GM23338 (cell line): ENCODE results near the gene NADK. TPM values are rescaled to one million over a fixed set of nuclear protein-coding genes. Genes with fewer than 3 reads are reported as not detected.

Experiments
- ATAC-seq: fragments of 200-7000 bp; cut with Tn5 transposase; 3 replicates; pipeline ENCODE4 v1.9.1; 2020
- DNase-seq: peaks from one replicate; pipeline ENCODE4 v3.0.0-alpha.2; 2015; ENCODE audit warnings: low spot score
- H2AFZ ChIP-seq: fragments of 200-600 bp; sonication (generic); 2 replicates; pipeline ENCODE4 v1.8.0; 2016; ENCODE audit warnings: antibody characterized with exemption, mild to moderate bottlenecking, moderate library complexity
- H3F3A ChIP-seq: fragments of 200-600 bp; sonication (generic); replicated peaks from 2 replicates; pipeline ENCODE4 v1.8.0; 2017; ENCODE audit warnings: antibody characterized with exemption, mixed run types, low read depth
- H3K27ac ChIP-seq: fragments of 200-600 bp; sonication (generic); 2 replicates; pipeline ENCODE4 v1.6.1; 2016; ENCODE audit warnings: low read depth
- H3K27me3 ChIP-seq: fragments of 200-600 bp; sonication (generic); 2 replicates; pipeline ENCODE4 v1.8.0; 2016; ENCODE audit warnings: mild to moderate bottlenecking, mixed run types, moderate library complexity; ENCODE audit not compliant: insufficient read depth
- H3K36me3 ChIP-seq: fragments of 200-600 bp; sonication (generic); 2 replicates; pipeline ENCODE4 v1.8.0; 2016; ENCODE audit warnings: mild to moderate bottlenecking; ENCODE audit not compliant: insufficient read depth
- H3K4me1 ChIP-seq: fragments of 200-600 bp; sonication (generic); 2 replicates; pipeline ENCODE4 v1.8.0; 2016; ENCODE audit warnings: mild to moderate bottlenecking, moderate library complexity; ENCODE audit not compliant: insufficient read depth
- H3K4me2 ChIP-seq: fragments of 200-600 bp; sonication (generic); 2 replicates; pipeline ENCODE4 v1.7.1; 2017; ENCODE audit warnings: mixed run types
- H3K4me3 ChIP-seq: fragments of 200-600 bp; sonication (generic); 2 replicates; pipeline ENCODE4 v1.6.1; 2016; ENCODE audit warnings: mixed run types
- H3K79me2 ChIP-seq: fragments of 200-600 bp; sonication (generic); replicated peaks from 2 replicates; pipeline ENCODE4 v1.8.0; 2017; ENCODE audit warnings: mild to moderate bottlenecking; ENCODE audit not compliant: insufficient read depth
- H3K9me2 ChIP-seq: fragments of 200-600 bp; sonication (generic); 2 replicates; pipeline ENCODE4 v1.8.0; 2017; ENCODE audit not compliant: insufficient read depth
- H4K20me1 ChIP-seq: fragments of 200-600 bp; sonication (generic); replicated peaks from 2 replicates; pipeline ENCODE4 v1.8.0; 2017; ENCODE audit warnings: mild to moderate bottlenecking; ENCODE audit not compliant: insufficient read depth
- H3K27ac Mint-ChIP-seq: 2 replicates; pipeline ENCODE4 v1.8.0; 2020; ENCODE audit warnings: inconsistent platforms, mild to moderate bottlenecking, moderate library complexity, mixed read lengths
- H3K27me3 Mint-ChIP-seq: 3 replicates; pipeline ENCODE4 v1.8.0; 2022; ENCODE audit warnings: low read depth, mild to moderate bottlenecking, moderate library complexity, mixed read lengths, inconsistent platforms; ENCODE audit not compliant: insufficient read depth, poor library complexity
- H3K36me3 Mint-ChIP-seq: 3 replicates; pipeline ENCODE4 v1.8.0; 2021; ENCODE audit warnings: low read depth, mild to moderate bottlenecking, inconsistent platforms, moderate library complexity, mixed read lengths
- H3K4me1 Mint-ChIP-seq: 3 replicates; pipeline ENCODE4 v1.8.0; 2020; ENCODE audit warnings: mild to moderate bottlenecking, inconsistent platforms, mixed read lengths
- H3K4me3 Mint-ChIP-seq: 3 replicates; pipeline ENCODE4 v1.8.0; 2021; ENCODE audit warnings: moderate library complexity, mild to moderate bottlenecking, inconsistent platforms, mixed read lengths
- H3K9me3 Mint-ChIP-seq: 3 replicates; pipeline ENCODE4 v1.8.0; 2020; ENCODE audit warnings: moderate library complexity, mild to moderate bottlenecking, inconsistent platforms, mixed read lengths
- CREB1 ChIP-seq: fragments of 250-450 bp; sonication (Bioruptor Pico); IDR thresholded peaks from 2 replicates; pipeline ENCODE4 v1.5.0; 2020; ENCODE audit warnings: low read depth, mild to moderate bottlenecking, moderate library complexity
- CTCF ChIP-seq, 2 experiments: fragments of 200-600 bp in 1 of 2; sonication (generic) in 1 of 2; conservative IDR thresholded peaks; 2 replicates each; pipeline versions ENCODE4 v1.5.1 to v1.6.1; 2016 to 2017; ENCODE audit warnings: antibody characterized with exemption in 2 of 2, low read depth in 2 of 2, mild to moderate bottlenecking in 2 of 2, moderate library complexity in 1 of 2
- ETS1 ChIP-seq: IDR thresholded peaks from 2 replicates; pipeline ENCODE4 v1.6.1; 2016; ENCODE audit warnings: antibody characterized with exemption
- EZH2 ChIP-seq: fragments of 200-600 bp; sonication (generic); IDR thresholded peaks from one replicate; pipeline ENCODE4 v1.8.0; 2017; ENCODE audit warnings: antibody characterized with exemption, mild to moderate bottlenecking, low read depth; ENCODE audit not compliant: unreplicated experiment
- EZH2phosphoT487 ChIP-seq: fragments of 200-600 bp; sonication (generic); IDR thresholded peaks from one replicate; pipeline ENCODE4 v1.8.1; 2018; ENCODE audit warnings: antibody characterized with exemption; ENCODE audit not compliant: unreplicated experiment
- JUNB ChIP-seq: IDR thresholded peaks from one replicate; pipeline ENCODE4 v1.6.1; 2016; ENCODE audit warnings: antibody characterized with exemption; ENCODE audit not compliant: unreplicated experiment
- NANOG ChIP-seq: IDR thresholded peaks from 2 replicates; pipeline ENCODE4 v1.6.1; 2016; ENCODE audit warnings: antibody characterized with exemption, borderline replicate concordance
- POLR2AphosphoS5 ChIP-seq: IDR thresholded peaks from 2 replicates; pipeline ENCODE4 v1.6.1; 2016; ENCODE audit warnings: antibody characterized with exemption, low read depth
- REST ChIP-seq: IDR thresholded peaks from one replicate; pipeline ENCODE4 v1.6.1; 2018; ENCODE audit warnings: antibody characterized with exemption; ENCODE audit not compliant: unreplicated experiment
- STAT1 ChIP-seq: IDR thresholded peaks from one replicate; pipeline ENCODE4 v1.6.1; 2016; ENCODE audit warnings: antibody characterized with exemption; ENCODE audit not compliant: unreplicated experiment
- ZNF114 ChIP-seq: fragments of 250-450 bp; sonication (Bioruptor Pico); IDR thresholded peaks from 2 replicates; pipeline ENCODE4 v1.5.0; 2020; ENCODE audit warnings: mild to moderate bottlenecking, moderate library complexity
- ZNF331 ChIP-seq: fragments of 250-450 bp; sonication (Bioruptor Pico); IDR thresholded peaks from 2 replicates; pipeline ENCODE4 v1.5.0; 2020; ENCODE audit warnings: low read depth, mild to moderate bottlenecking, moderate library complexity
- polyA plus RNA-seq: library from polyadenylated mRNA; unstranded; fragments of >200 nt; fragmentation: Nextera tagmentation; extraction: Ambion mirVana; gene quantifications from 2 replicates; pipeline ENCODE4 v1.2.1, GENCODE V29; 2016
- total RNA-seq: library from RNA; depleted of rRNA; stranded (reverse); fragments of >200 nt; shearing (Covaris generic); gene quantifications from 2 replicates; pipeline ENCODE4 v1.2.3, GENCODE V29; 2014
- TF ChIP-seq, protein P1 (sequence below): fragments of 250-450 bp; sonication (Bioruptor Pico); IDR thresholded peaks from 2 replicates; pipeline ENCODE4 v1.5.0; 2020; ENCODE audit warnings: mild to moderate bottlenecking, moderate library complexity

Gene NADK
- total and polyA plus RNA-seq, 2 experiments from 2014 or later: 45.3 to 73.2 TPM

DNA sequence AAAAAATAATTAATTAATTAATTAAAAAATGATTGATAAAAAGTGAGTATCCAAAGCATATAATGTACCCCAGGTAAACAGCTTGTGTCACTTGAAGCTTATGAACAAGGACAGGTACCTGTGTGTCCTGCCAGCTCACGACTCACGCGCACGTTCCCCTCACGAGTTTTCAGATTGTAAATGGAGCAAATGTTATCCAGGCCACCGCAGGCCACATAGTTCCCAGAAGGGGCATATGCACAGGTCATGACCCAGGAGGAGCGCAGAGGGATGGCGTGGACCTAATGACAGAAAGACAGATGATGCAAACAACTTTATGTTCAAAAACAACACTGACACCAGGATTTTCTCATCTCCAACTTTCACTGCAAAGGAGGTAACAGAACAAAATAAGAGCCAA lies 26.0 kb upstream of the NADK start:
- H3K4me3 Mint-ChIP-seq: no peak overlapping the region
- no peak overlapping the region for H3K27ac Mint-ChIP-seq
- peaks cover 45% of the 10 kb centered on the region for H3K36me3 ChIP-seq

More for the DNA sequence above, 26.0 kb upstream of the NADK start:
- Mint-ChIP-seq H3K36me3 (peaks cover 62% of the 10 kb centered on the region), H3K4me1 (no peaks in the 10 kb centered on the region), H3K9me3 (no peaks in the 10 kb centered on the region), H3K27me3 (peaks cover 6% of the 10 kb centered on the region)
- Histone ChIP-seq H3K4me3 (no peak overlapping the region), H2AFZ (no peak overlapping the region), H3F3A (peaks cover 36% of the 10 kb centered on the region), H3K4me2 (no peak overlapping the region), H3K4me1 (no peaks in the 10 kb centered on the region), H3K79me2 (peaks cover 66% of the 10 kb centered on the region), H3K27ac (no peak overlapping the region), H4K20me1 (peaks cover 24% of the 10 kb centered on the region), H3K9me2 (no peaks in the 10 kb centered on the region), H3K27me3 (no peaks in the 10 kb centered on the region)
- DNase-seq (no peak), ATAC-seq (no peak)
- TF ChIP-seq ETS1 (no peak), REST (no peak), ZNF114 (CRISPR knock-in tag) (no peak), CTCF (conservative IDR thresholded peaks at IDR 0.05; ENCODE audit: low read depth in 2 of 2) (no peak), STAT1 (no peak), ZNF331 (CRISPR knock-in tag) (no peak), EZH2 (no peak), JUNB (no peak), NANOG (no peak), CREB1 (CRISPR knock-in tag) (no peak), EZH2phosphoT487 (no peak), POLR2AphosphoS5 (no peak)
- TF ChIP-seq, protein P1, sequence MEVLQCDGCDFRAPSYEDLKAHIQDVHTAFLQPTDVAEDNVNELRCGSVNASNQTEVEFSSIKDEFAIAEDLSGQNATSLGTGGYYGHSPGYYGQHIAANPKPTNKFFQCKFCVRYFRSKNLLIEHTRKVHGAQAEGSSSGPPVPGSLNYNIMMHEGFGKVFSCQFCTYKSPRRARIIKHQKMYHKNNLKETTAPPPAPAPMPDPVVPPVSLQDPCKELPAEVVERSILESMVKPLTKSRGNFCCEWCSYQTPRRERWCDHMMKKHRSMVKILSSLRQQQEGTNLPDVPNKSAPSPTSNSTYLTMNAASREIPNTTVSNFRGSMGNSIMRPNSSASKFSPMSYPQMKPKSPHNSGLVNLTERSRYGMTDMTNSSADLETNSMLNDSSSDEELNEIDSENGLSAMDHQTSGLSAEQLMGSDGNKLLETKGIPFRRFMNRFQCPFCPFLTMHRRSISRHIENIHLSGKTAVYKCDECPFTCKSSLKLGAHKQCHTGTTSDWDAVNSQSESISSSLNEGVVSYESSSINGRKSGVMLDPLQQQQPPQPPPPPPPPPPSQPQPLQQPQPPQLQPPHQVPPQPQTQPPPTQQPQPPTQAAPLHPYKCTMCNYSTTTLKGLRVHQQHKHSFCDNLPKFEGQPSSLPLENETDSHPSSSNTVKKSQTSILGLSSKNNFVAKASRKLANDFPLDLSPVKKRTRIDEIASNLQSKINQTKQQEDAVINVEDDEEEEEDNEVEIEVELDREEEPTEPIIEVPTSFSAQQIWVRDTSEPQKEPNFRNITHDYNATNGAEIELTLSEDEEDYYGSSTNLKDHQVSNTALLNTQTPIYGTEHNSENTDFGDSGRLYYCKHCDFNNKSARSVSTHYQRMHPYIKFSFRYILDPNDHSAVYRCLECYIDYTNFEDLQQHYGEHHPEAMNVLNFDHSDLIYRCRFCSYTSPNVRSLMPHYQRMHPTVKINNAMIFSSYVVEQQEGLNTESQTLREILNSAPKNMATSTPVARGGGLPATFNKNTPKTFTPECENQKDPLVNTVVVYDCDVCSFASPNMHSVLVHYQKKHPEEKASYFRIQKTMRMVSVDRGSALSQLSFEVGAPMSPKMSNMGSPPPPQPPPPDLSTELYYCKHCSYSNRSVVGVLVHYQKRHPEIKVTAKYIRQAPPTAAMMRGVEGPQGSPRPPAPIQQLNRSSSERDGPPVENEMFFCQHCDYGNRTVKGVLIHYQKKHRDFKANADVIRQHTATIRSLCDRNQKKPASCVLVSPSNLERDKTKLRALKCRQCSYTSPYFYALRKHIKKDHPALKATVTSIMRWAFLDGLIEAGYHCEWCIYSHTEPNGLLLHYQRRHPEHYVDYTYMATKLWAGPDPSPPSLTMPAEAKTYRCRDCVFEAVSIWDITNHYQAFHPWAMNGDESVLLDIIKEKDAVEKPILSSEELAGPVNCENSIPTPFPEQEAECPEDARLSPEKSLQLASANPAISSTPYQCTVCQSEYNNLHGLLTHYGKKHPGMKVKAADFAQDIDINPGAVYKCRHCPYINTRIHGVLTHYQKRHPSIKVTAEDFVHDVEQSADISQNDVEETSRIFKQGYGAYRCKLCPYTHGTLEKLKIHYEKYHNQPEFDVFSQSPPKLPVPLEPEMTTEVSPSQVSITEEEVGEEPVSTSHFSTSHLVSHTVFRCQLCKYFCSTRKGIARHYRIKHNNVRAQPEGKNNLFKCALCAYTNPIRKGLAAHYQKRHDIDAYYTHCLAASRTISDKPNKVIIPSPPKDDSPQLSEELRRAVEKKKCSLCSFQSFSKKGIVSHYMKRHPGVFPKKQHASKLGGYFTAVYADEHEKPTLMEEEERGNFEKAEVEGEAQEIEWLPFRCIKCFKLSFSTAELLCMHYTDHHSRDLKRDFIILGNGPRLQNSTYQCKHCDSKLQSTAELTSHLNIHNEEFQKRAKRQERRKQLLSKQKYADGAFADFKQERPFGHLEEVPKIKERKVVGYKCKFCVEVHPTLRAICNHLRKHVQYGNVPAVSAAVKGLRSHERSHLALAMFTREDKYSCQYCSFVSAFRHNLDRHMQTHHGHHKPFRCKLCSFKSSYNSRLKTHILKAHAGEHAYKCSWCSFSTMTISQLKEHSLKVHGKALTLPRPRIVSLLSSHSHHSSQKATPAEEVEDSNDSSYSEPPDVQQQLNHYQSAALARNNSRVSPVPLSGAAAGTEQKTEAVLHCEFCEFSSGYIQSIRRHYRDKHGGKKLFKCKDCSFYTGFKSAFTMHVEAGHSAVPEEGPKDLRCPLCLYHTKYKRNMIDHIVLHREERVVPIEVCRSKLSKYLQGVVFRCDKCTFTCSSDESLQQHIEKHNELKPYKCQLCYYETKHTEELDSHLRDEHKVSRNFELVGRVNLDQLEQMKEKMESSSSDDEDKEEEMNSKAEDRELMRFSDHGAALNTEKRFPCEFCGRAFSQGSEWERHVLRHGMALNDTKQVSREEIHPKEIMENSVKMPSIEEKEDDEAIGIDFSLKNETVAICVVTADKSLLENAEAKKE: no peak
